Tibial nerve (tissue), 3 donors: Measurements from ENCODE around the gene SLC38A3.

Source experiments
- CTCF ChIP-seq, 5 experiments: fragments of 200-600 bp in 3 of 5; fragments of 450-650 bp in 2 of 5; sonication (generic) in 3 of 5; IDR thresholded peaks; one replicate each; pipeline ENCODE4 v1.5.1; 2016 to 2019; ENCODE audit warnings: antibody characterized with exemption in 5 of 5, mild to moderate bottlenecking in 3 of 5, moderate library complexity in 2 of 5
- POLR2A ChIP-seq, 2 donors: fragments of 450-650 bp; IDR thresholded peaks; one replicate each; pipeline ENCODE4 v1.6.1; 2017; ENCODE audit warnings: antibody characterized with exemption in 2 of 2, mild to moderate bottlenecking in 2 of 2, moderate library complexity in 2 of 2

DNA sequence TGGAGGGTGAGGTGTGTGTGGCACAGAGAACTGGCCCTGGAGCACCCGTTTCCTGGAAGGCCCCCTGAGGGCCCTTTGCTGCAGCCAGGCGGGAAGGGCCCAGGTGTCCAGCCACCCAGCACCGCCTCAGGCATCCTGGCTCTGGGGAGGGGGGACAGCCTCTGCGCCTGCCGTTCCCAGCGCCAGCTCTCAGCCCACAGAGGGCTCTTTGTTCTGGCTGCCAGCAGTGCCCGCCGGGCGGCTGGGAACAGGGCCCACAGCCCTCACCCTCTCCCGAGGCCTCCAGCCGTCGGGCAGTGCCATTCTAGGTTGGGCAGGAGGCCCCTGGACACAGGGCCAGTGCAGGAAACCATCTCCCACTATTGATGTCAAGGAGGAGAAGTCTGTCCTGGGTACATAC lies 8.3 kb downstream of the SLC38A3 start:
- TF ChIP-seq CTCF (IDR thresholded peaks at IDR 0.05) = no peak
- TF ChIP-seq POLR2A (IDR thresholded peaks at IDR 0.05) = no peak
